ENCODE results near the gene SMARCA2.

- TF ChIP-seq CTCF (conservative IDR thresholded peaks at IDR 0.05; ENCODE audit: low read length) (no peak), EZH2phosphoT487 (IDR thresholded peaks at IDR 0.05; ENCODE audit: borderline replicate concordance) (no peak)
Measured at GRCh38 chr9:2152966-2153629, 138.0 kb downstream of the SMARCA2 start.
